ENCODE measurements around the gene PRKN. TPM values are rescaled to one million over a fixed set of nuclear protein-coding genes. Genes with fewer than 3 reads are reported as not detected.

The PRKN gene
- total and polyA plus RNA-seq, 5 donors from 2014 or later, result 0.24 to 3.7 (median 2.5) TPM

- H3K27me3 Mint-ChIP-seq, result no peaks in the 10 kb centered on the region
- no peak for ATAC-seq (ENCODE audit: low read depth in 2 of 2)
- peaks cover 0 to 2% (median 2%) of the 10 kb centered on the region in 7 donors for H3K9me3 Mint-ChIP-seq
- Histone ChIP-seq H3K27ac (ENCODE audit: insufficient read depth, low read length, poor library complexity, severe bottlenecking) (no peak overlapping the region), H3K4me1 (ENCODE audit: control insufficient read depth, insufficient read depth, low read length, poor library complexity, severe bottlenecking) (no peaks in the 10 kb centered on the region), H3K27me3 (ENCODE audit: control insufficient read depth, insufficient read depth, low read length) (no peaks in the 10 kb centered on the region), H3K9me3 (ENCODE audit: control insufficient read depth in 2 of 2, low read length in 2 of 2) (no peaks in the 10 kb centered on the region), H3K4me3 (ENCODE audit: low read depth, low read length) (no peak overlapping the region), H3K36me3 (ENCODE audit: control insufficient read depth, insufficient read depth, low read length) (no peaks in the 10 kb centered on the region)
- no peaks in the 10 kb centered on the region for H3K36me3 Mint-ChIP-seq
- no peak for DNase-seq
- no peak overlapping the region for H3K4me3 Mint-ChIP-seq
- no peak overlapping the region for H3K27ac Mint-ChIP-seq
- H3K4me1 Mint-ChIP-seq, result no peaks in the 10 kb centered on the region
These were observed 1181.8 kb downstream of the PRKN start for GRCh38 chr6:161545741-161546140.

- H3K4me3 ChIP-seq (ENCODE audit: low read depth, low read length), result no peak overlapping the region
- no peaks in the 10 kb centered on the region for H3K27me3 Mint-ChIP-seq
- H3K4me3 Mint-ChIP-seq, result no peak overlapping the region
- peaks cover 0 to 2% (median 0%) of the 10 kb centered on the region in 7 donors for H3K9me3 Mint-ChIP-seq
- H3K27ac ChIP-seq (ENCODE audit: insufficient read depth, low read length, poor library complexity, severe bottlenecking), result no peak overlapping the region
- ATAC-seq (ENCODE audit: low read depth in 2 of 2) (no peak), DNase-seq (no peak)
- H3K36me3 ChIP-seq (ENCODE audit: control insufficient read depth, insufficient read depth, low read length), result no peaks in the 10 kb centered on the region
- H3K36me3 Mint-ChIP-seq, result no peaks in the 10 kb centered on the region
- no peaks in the 10 kb centered on the region for H3K9me3 ChIP-seq (ENCODE audit: control insufficient read depth in 2 of 2, low read length in 2 of 2)
- H3K4me1 Mint-ChIP-seq, result no peaks in the 10 kb centered on the region
- H3K4me1 ChIP-seq (ENCODE audit: control insufficient read depth, insufficient read depth, low read length, poor library complexity, severe bottlenecking), result no peaks in the 10 kb centered on the region
- no peaks in the 10 kb centered on the region for H3K27me3 ChIP-seq (ENCODE audit: control insufficient read depth, insufficient read depth, low read length)
- no peak overlapping the region for H3K27ac Mint-ChIP-seq
These were observed 1182.6 kb downstream of the PRKN start for GRCh38 chr6:161544801-161545480.

- H3K9me3 ChIP-seq (ENCODE audit: control insufficient read depth in 2 of 2, low read length in 2 of 2), result no peaks in the 10 kb centered on the region
- no peaks in the 10 kb centered on the region for H3K27me3 ChIP-seq (ENCODE audit: control insufficient read depth, insufficient read depth, low read length)
- no peak for ATAC-seq (ENCODE audit: low read depth in 2 of 2)
- H3K4me1 Mint-ChIP-seq, result no peaks in the 10 kb centered on the region
- no peak overlapping the region for H3K4me3 ChIP-seq (ENCODE audit: low read depth, low read length)
- no peak overlapping the region for H3K27ac ChIP-seq (ENCODE audit: insufficient read depth, low read length, poor library complexity, severe bottlenecking)
- DNase-seq, result no peak
- no peak overlapping the region for H3K4me3 Mint-ChIP-seq
- H3K36me3 ChIP-seq (ENCODE audit: control insufficient read depth, insufficient read depth, low read length), result no peaks in the 10 kb centered on the region
- H3K9me3 Mint-ChIP-seq, result peaks cover 0 to 2% (median 0%) of the 10 kb centered on the region in 7 donors
- no peaks in the 10 kb centered on the region for H3K36me3 Mint-ChIP-seq
- H3K27ac Mint-ChIP-seq, result peak overlapping the region in 1 of 3 donors; percentile 29
- no peaks in the 10 kb centered on the region for H3K4me1 ChIP-seq (ENCODE audit: control insufficient read depth, insufficient read depth, low read length, poor library complexity, severe bottlenecking)
- no peaks in the 10 kb centered on the region for H3K27me3 Mint-ChIP-seq
These were observed 1183.8 kb downstream of the PRKN start for GRCh38 chr6:161543684-161544309.

- Mint-ChIP-seq H3K27me3 (no peaks in the 10 kb centered on the region), H3K36me3 (no peaks in the 10 kb centered on the region), H3K9me3 (peaks cover 0 to 2% (median 0%) of the 10 kb centered on the region in 7 donors), H3K27ac (no peak overlapping the region), H3K4me1 (no peaks in the 10 kb centered on the region), H3K4me3 (no peak overlapping the region)
- DNase-seq (no peak), ATAC-seq (ENCODE audit: low read depth in 2 of 2) (no peak)
- H3K4me3 ChIP-seq (ENCODE audit: low read depth, low read length), result no peak overlapping the region
- no peaks in the 10 kb centered on the region for H3K27me3 ChIP-seq (ENCODE audit: control insufficient read depth, insufficient read depth, low read length)
- no peaks in the 10 kb centered on the region for H3K9me3 ChIP-seq (ENCODE audit: control insufficient read depth in 2 of 2, low read length in 2 of 2)
- H3K4me1 ChIP-seq (ENCODE audit: control insufficient read depth, insufficient read depth, low read length, poor library complexity, severe bottlenecking), result no peaks in the 10 kb centered on the region
- no peak overlapping the region for H3K27ac ChIP-seq (ENCODE audit: insufficient read depth, low read length, poor library complexity, severe bottlenecking)
- H3K36me3 ChIP-seq (ENCODE audit: control insufficient read depth, insufficient read depth, low read length), result no peaks in the 10 kb centered on the region
These were observed 1185.1 kb downstream of the PRKN start for GRCh38 chr6:161542346-161542980.

GRCh38 chr6:161540532-161540931, 1187.0 kb downstream of the PRKN start:
- Histone ChIP-seq H3K27me3 (ENCODE audit: control insufficient read depth, insufficient read depth, low read length) (no peaks in the 10 kb centered on the region), H3K4me1 (ENCODE audit: control insufficient read depth, insufficient read depth, low read length, poor library complexity, severe bottlenecking) (no peaks in the 10 kb centered on the region), H3K9me3 (ENCODE audit: control insufficient read depth in 2 of 2, low read length in 2 of 2) (no peaks in the 10 kb centered on the region), H3K27ac (ENCODE audit: insufficient read depth, low read length, poor library complexity, severe bottlenecking) (no peak overlapping the region), H3K4me3 (ENCODE audit: low read depth, low read length) (no peak overlapping the region), H3K36me3 (ENCODE audit: control insufficient read depth, insufficient read depth, low read length) (no peaks in the 10 kb centered on the region)
- no peak overlapping the region for H3K27ac Mint-ChIP-seq
- DNase-seq, result no peak
- peaks cover 0 to 2% (median 0%) of the 10 kb centered on the region in 7 donors for H3K9me3 Mint-ChIP-seq
- H3K27me3 Mint-ChIP-seq, result no peaks in the 10 kb centered on the region
- no peak overlapping the region for H3K4me3 Mint-ChIP-seq
- no peaks in the 10 kb centered on the region for H3K36me3 Mint-ChIP-seq
- H3K4me1 Mint-ChIP-seq, result no peaks in the 10 kb centered on the region
- ATAC-seq (ENCODE audit: low read depth in 2 of 2), result no peak

GRCh38 chr6:161536224-161536630, 1191.3 kb downstream of the PRKN start:
- Mint-ChIP-seq H3K9me3 (peaks cover 0 to 3% (median 0%) of the 10 kb centered on the region in 7 donors), H3K27me3 (no peaks in the 10 kb centered on the region), H3K27ac (no peak overlapping the region), H3K4me1 (no peaks in the 10 kb centered on the region), H3K4me3 (no peak overlapping the region), H3K36me3 (no peaks in the 10 kb centered on the region)
- Histone ChIP-seq H3K27ac (ENCODE audit: insufficient read depth, low read length, poor library complexity, severe bottlenecking) (no peak overlapping the region), H3K36me3 (ENCODE audit: control insufficient read depth, insufficient read depth, low read length) (no peaks in the 10 kb centered on the region), H3K4me3 (ENCODE audit: low read depth, low read length) (no peak overlapping the region), H3K27me3 (ENCODE audit: control insufficient read depth, insufficient read depth, low read length) (no peaks in the 10 kb centered on the region), H3K9me3 (ENCODE audit: control insufficient read depth in 2 of 2, low read length in 2 of 2) (no peaks in the 10 kb centered on the region), H3K4me1 (ENCODE audit: control insufficient read depth, insufficient read depth, low read length, poor library complexity, severe bottlenecking) (no peaks in the 10 kb centered on the region)
- ATAC-seq (ENCODE audit: low read depth in 2 of 2) (no peak), DNase-seq (no peak)

- peak overlapping the region in 1 of 3 donors; percentile 89 for H3K27ac Mint-ChIP-seq
These were observed 1193.2 kb downstream of the PRKN start for GRCh38 chr6:161534264-161534873.

More at GRCh38 chr6:161534264-161534873, 1193.2 kb downstream of the PRKN start:
- no peak for DNase-seq
- no peaks in the 10 kb centered on the region for H3K36me3 Mint-ChIP-seq
- Histone ChIP-seq H3K4me3 (ENCODE audit: low read depth, low read length) (no peak overlapping the region), H3K27ac (ENCODE audit: insufficient read depth, low read length, poor library complexity, severe bottlenecking) (no peak overlapping the region), H3K36me3 (ENCODE audit: control insufficient read depth, insufficient read depth, low read length) (no peaks in the 10 kb centered on the region), H3K27me3 (ENCODE audit: control insufficient read depth, insufficient read depth, low read length) (no peaks in the 10 kb centered on the region), H3K9me3 (ENCODE audit: control insufficient read depth in 2 of 2, low read length in 2 of 2) (no peaks in the 10 kb centered on the region), H3K4me1 (ENCODE audit: control insufficient read depth, insufficient read depth, low read length, poor library complexity, severe bottlenecking) (no peaks in the 10 kb centered on the region)
- no peaks in the 10 kb centered on the region for H3K4me1 Mint-ChIP-seq
- H3K9me3 Mint-ChIP-seq, result peaks cover 0 to 3% (median 0%) of the 10 kb centered on the region in 7 donors
- H3K27me3 Mint-ChIP-seq, result no peaks in the 10 kb centered on the region
- ATAC-seq (ENCODE audit: low read depth in 2 of 2), result no peak
- H3K4me3 Mint-ChIP-seq, result no peak overlapping the region
